GM23338 (cell line): Measurements from ENCODE around the gene CCDC85B. TPM values are rescaled to one million over a fixed set of nuclear protein-coding genes. Genes with fewer than 3 reads are reported as not detected.

Experiments
- ATAC-seq: fragments of 200-7000 bp; cut with Tn5 transposase; 3 replicates; pipeline ENCODE4 v1.9.1; 2020
- DNase-seq: peaks from one replicate; pipeline ENCODE4 v3.0.0-alpha.2; 2015; ENCODE audit warnings: low spot score
- H2AFZ ChIP-seq: fragments of 200-600 bp; sonication (generic); 2 replicates; pipeline ENCODE4 v1.8.0; 2016; ENCODE audit warnings: antibody characterized with exemption, mild to moderate bottlenecking, moderate library complexity
- H3F3A ChIP-seq: fragments of 200-600 bp; sonication (generic); replicated peaks from 2 replicates; pipeline ENCODE4 v1.8.0; 2017; ENCODE audit warnings: antibody characterized with exemption, mixed run types, low read depth
- H3K27ac ChIP-seq: fragments of 200-600 bp; sonication (generic); 2 replicates; pipeline ENCODE4 v1.6.1; 2016; ENCODE audit warnings: low read depth
- H3K27me3 ChIP-seq: fragments of 200-600 bp; sonication (generic); 2 replicates; pipeline ENCODE4 v1.8.0; 2016; ENCODE audit warnings: mild to moderate bottlenecking, mixed run types, moderate library complexity; ENCODE audit not compliant: insufficient read depth
- H3K36me3 ChIP-seq: fragments of 200-600 bp; sonication (generic); 2 replicates; pipeline ENCODE4 v1.8.0; 2016; ENCODE audit warnings: mild to moderate bottlenecking; ENCODE audit not compliant: insufficient read depth
- H3K4me1 ChIP-seq: fragments of 200-600 bp; sonication (generic); 2 replicates; pipeline ENCODE4 v1.8.0; 2016; ENCODE audit warnings: mild to moderate bottlenecking, moderate library complexity; ENCODE audit not compliant: insufficient read depth
- H3K4me2 ChIP-seq: fragments of 200-600 bp; sonication (generic); 2 replicates; pipeline ENCODE4 v1.7.1; 2017; ENCODE audit warnings: mixed run types
- H3K4me3 ChIP-seq: fragments of 200-600 bp; sonication (generic); 2 replicates; pipeline ENCODE4 v1.6.1; 2016; ENCODE audit warnings: mixed run types
- H3K79me2 ChIP-seq: fragments of 200-600 bp; sonication (generic); replicated peaks from 2 replicates; pipeline ENCODE4 v1.8.0; 2017; ENCODE audit warnings: mild to moderate bottlenecking; ENCODE audit not compliant: insufficient read depth
- H3K9me2 ChIP-seq: fragments of 200-600 bp; sonication (generic); 2 replicates; pipeline ENCODE4 v1.8.0; 2017; ENCODE audit not compliant: insufficient read depth
- H4K20me1 ChIP-seq: fragments of 200-600 bp; sonication (generic); replicated peaks from 2 replicates; pipeline ENCODE4 v1.8.0; 2017; ENCODE audit warnings: mild to moderate bottlenecking; ENCODE audit not compliant: insufficient read depth
- H3K27ac Mint-ChIP-seq: 2 replicates; pipeline ENCODE4 v1.8.0; 2020; ENCODE audit warnings: inconsistent platforms, mild to moderate bottlenecking, moderate library complexity, mixed read lengths
- H3K27me3 Mint-ChIP-seq: 3 replicates; pipeline ENCODE4 v1.8.0; 2022; ENCODE audit warnings: low read depth, mild to moderate bottlenecking, moderate library complexity, mixed read lengths, inconsistent platforms; ENCODE audit not compliant: insufficient read depth, poor library complexity
- H3K36me3 Mint-ChIP-seq: 3 replicates; pipeline ENCODE4 v1.8.0; 2021; ENCODE audit warnings: low read depth, mild to moderate bottlenecking, inconsistent platforms, moderate library complexity, mixed read lengths
- H3K4me1 Mint-ChIP-seq: 3 replicates; pipeline ENCODE4 v1.8.0; 2020; ENCODE audit warnings: mild to moderate bottlenecking, inconsistent platforms, mixed read lengths
- H3K4me3 Mint-ChIP-seq: 3 replicates; pipeline ENCODE4 v1.8.0; 2021; ENCODE audit warnings: moderate library complexity, mild to moderate bottlenecking, inconsistent platforms, mixed read lengths
- H3K9me3 Mint-ChIP-seq: 3 replicates; pipeline ENCODE4 v1.8.0; 2020; ENCODE audit warnings: moderate library complexity, mild to moderate bottlenecking, inconsistent platforms, mixed read lengths
- ETS1 ChIP-seq: IDR thresholded peaks from 2 replicates; pipeline ENCODE4 v1.6.1; 2016; ENCODE audit warnings: antibody characterized with exemption
- NANOG ChIP-seq: IDR thresholded peaks from 2 replicates; pipeline ENCODE4 v1.6.1; 2016; ENCODE audit warnings: antibody characterized with exemption, borderline replicate concordance
- ZNF114 ChIP-seq: fragments of 250-450 bp; sonication (Bioruptor Pico); IDR thresholded peaks from 2 replicates; pipeline ENCODE4 v1.5.0; 2020; ENCODE audit warnings: mild to moderate bottlenecking, moderate library complexity
- ZNF331 ChIP-seq: fragments of 250-450 bp; sonication (Bioruptor Pico); IDR thresholded peaks from 2 replicates; pipeline ENCODE4 v1.5.0; 2020; ENCODE audit warnings: low read depth, mild to moderate bottlenecking, moderate library complexity
- ZNF462 ChIP-seq: fragments of 250-450 bp; sonication (Bioruptor Pico); IDR thresholded peaks from 2 replicates; pipeline ENCODE4 v1.5.0; 2020; ENCODE audit warnings: mild to moderate bottlenecking, moderate library complexity
- polyA plus RNA-seq: library from polyadenylated mRNA; unstranded; fragments of >200 nt; fragmentation: Nextera tagmentation; extraction: Ambion mirVana; gene quantifications from 2 replicates; pipeline ENCODE4 v1.2.1, GENCODE V29; 2016
- total RNA-seq: library from RNA; depleted of rRNA; stranded (reverse); fragments of >200 nt; shearing (Covaris generic); gene quantifications from 2 replicates; pipeline ENCODE4 v1.2.3, GENCODE V29; 2014

Gene CCDC85B
- total and polyA plus RNA-seq, 2 experiments from 2014 or later: 54.5 to 66.3 TPM

GRCh38 chr11:65859812-65860277 lies 30.6 kb upstream of the CCDC85B start:
- H2AFZ ChIP-seq: no peak overlapping the region
- H4K20me1 ChIP-seq: peaks cover 25% of the 10 kb centered on the region
- DNase-seq: no peak
- TF ChIP-seq ZNF114: no peak
- TF ChIP-seq ZNF462 (CRISPR knock-in tag): no peak
- TF ChIP-seq ZNF331: no peak
- TF ChIP-seq ETS1: no peak
- no peak for TF ChIP-seq NANOG
- H3K4me1 ChIP-seq: peaks cover 11% of the 10 kb centered on the region
- H3K36me3 Mint-ChIP-seq: peaks cover 52% of the 10 kb centered on the region
- no peaks in the 10 kb centered on the region for H3K9me2 ChIP-seq
- H3K4me3 Mint-ChIP-seq: peak overlapping the region; percentile 91
- peaks cover 43% of the 10 kb centered on the region for H3F3A ChIP-seq
- peak overlapping the region; percentile 99 for H3K4me2 ChIP-seq
- no peaks in the 10 kb centered on the region for H3K27me3 ChIP-seq
- ATAC-seq: no peak
- peaks cover 25% of the 10 kb centered on the region for H3K4me1 Mint-ChIP-seq
- H3K27ac Mint-ChIP-seq: peak overlapping the region; percentile 97
- peaks cover 16% of the 10 kb centered on the region for H3K36me3 ChIP-seq
- peaks cover 34% of the 10 kb centered on the region for H3K27me3 Mint-ChIP-seq
- peaks cover 37% of the 10 kb centered on the region for H3K79me2 ChIP-seq
- H3K27ac ChIP-seq: peak overlapping the region; percentile 96
- peak overlapping the region; percentile 95 for H3K4me3 ChIP-seq
- peaks cover 4% of the 10 kb centered on the region; the same call in 2 of the 3 replicates for H3K9me3 Mint-ChIP-seq
